WTC11 (cell line): ENCODE data around the gene MYO1F. TPM values are rescaled to one million over a fixed set of nuclear protein-coding genes. Genes with fewer than 3 reads are reported as not detected.

Experiments
- ATAC-seq: fragments of 200-7000 bp; cut with Tn5 transposase; 2 replicates; pipeline ENCODE4 v1.10.0; 2021; ENCODE audit warnings: mild to moderate bottlenecking, moderate library complexity
- CTCF ChIA-PET: fragments of 300-600 bp; sonication (Branson Sonifier 250); formaldehyde crosslinking; loops from one replicate; lab custom pipeline; 2021; ENCODE audit warnings: antibody characterized with exemption; lab: Charles Lee
- POLR2A ChIA-PET: fragments of 350-600 bp; sonication (Branson Sonifier 250); formaldehyde crosslinking; loops from one replicate; lab custom pipeline; 2021; ENCODE audit warnings: antibody characterized with exemption; lab: Charles Lee
- DNase-seq: peaks from one replicate; pipeline ENCODE4 v3.0.0; 2021; ENCODE audit warnings: low spot score
- H3K27ac Mint-ChIP-seq: 2 replicates; pipeline ENCODE4 v1.8.0; 2021; ENCODE audit warnings: mixed read lengths
- H3K27me3 Mint-ChIP-seq: 2 replicates; pipeline ENCODE4 v1.8.0; 2021; ENCODE audit warnings: low read depth, mild to moderate bottlenecking, moderate library complexity, mixed read lengths
- H3K36me3 Mint-ChIP-seq: 2 replicates; pipeline ENCODE4 v1.8.0; 2021; ENCODE audit warnings: mixed read lengths
- H3K4me1 Mint-ChIP-seq: 2 replicates; pipeline ENCODE4 v1.8.0; 2022; ENCODE audit warnings: mixed read lengths
- H3K4me3 Mint-ChIP-seq: 2 replicates; pipeline ENCODE4 v1.8.0; 2021; ENCODE audit warnings: mild to moderate bottlenecking, moderate library complexity, mixed read lengths
- H3K9me3 Mint-ChIP-seq: 2 replicates; pipeline ENCODE4 v1.8.0; 2021; ENCODE audit warnings: mixed read lengths
- CREB1 ChIP-seq: sonication (generic); formaldehyde crosslinking; IDR thresholded peaks from 2 replicates; pipeline ENCODE4 v1.8.0; 2023; ENCODE audit warnings: mild to moderate bottlenecking, missing genetic modification reagents
- CREM ChIP-seq: sonication (generic); formaldehyde crosslinking; IDR thresholded peaks from 2 replicates; pipeline ENCODE4 v1.8.1; 2022; ENCODE audit warnings: mild to moderate bottlenecking, missing genetic modification reagents, moderate library complexity
- NFE2L1 ChIP-seq: sonication (generic); formaldehyde crosslinking; IDR thresholded peaks from 2 replicates; pipeline ENCODE4 v1.8.1; 2023; ENCODE audit warnings: missing genetic modification reagents
- ZNF121 ChIP-seq: sonication (generic); formaldehyde crosslinking; IDR thresholded peaks from 2 replicates; pipeline ENCODE4 v1.8.0; 2023; ENCODE audit warnings: missing genetic modification reagents
- ZNF416 ChIP-seq: fragments of 250-450 bp; sonication (Bioruptor Pico); IDR thresholded peaks from 2 replicates; pipeline ENCODE4 v1.9.0; 2021; ENCODE audit warnings: mild to moderate bottlenecking, inconsistent platforms
- total RNA-seq: library from RNA; stranded (reverse); gene quantifications from 3 replicates; pipeline ENCODE4 v1.2.3, GENCODE V29; 2021
- TF ChIP-seq, protein P1 (sequence below): fragments of 250-450 bp; sonication (Bioruptor Pico); conservative IDR thresholded peaks from 2 replicates; pipeline ENCODE4 v1.9.0; 2021; ENCODE audit warnings: mild to moderate bottlenecking
- TF ChIP-seq, protein P2 (sequence below): sonication (generic); formaldehyde crosslinking; IDR thresholded peaks from 2 replicates; pipeline ENCODE4 v1.8.1; 2022; ENCODE audit warnings: mild to moderate bottlenecking, missing genetic modification reagents, moderate library complexity, borderline replicate concordance
- TF ChIP-seq, protein P3 (sequence below): fragments of 200-600 bp; IDR thresholded peaks from 2 replicates; pipeline ENCODE4 v1.8.0; 2022; ENCODE audit warnings: antibody characterized with exemption
- TF ChIP-seq, protein P4 (sequence below): sonication (generic); formaldehyde crosslinking; IDR thresholded peaks from 2 replicates; pipeline ENCODE4 v1.8.1; 2023; ENCODE audit warnings: mild to moderate bottlenecking, missing genetic modification reagents
- TF ChIP-seq, protein P5 (sequence below): fragments of 250-450 bp; sonication (Bioruptor Pico); IDR thresholded peaks from 2 replicates; pipeline ENCODE4 v1.9.0; 2021; ENCODE audit warnings: mild to moderate bottlenecking
- TF ChIP-seq, protein P6 (sequence below): sonication (generic); formaldehyde crosslinking; conservative IDR thresholded peaks from 2 replicates; pipeline ENCODE4 v1.8.1; 2022; ENCODE audit warnings: mild to moderate bottlenecking, missing genetic modification reagents

MYO1F gene
- total RNA-seq, 1 experiment from 2014 or later, result 2.8 TPM

DNA sequence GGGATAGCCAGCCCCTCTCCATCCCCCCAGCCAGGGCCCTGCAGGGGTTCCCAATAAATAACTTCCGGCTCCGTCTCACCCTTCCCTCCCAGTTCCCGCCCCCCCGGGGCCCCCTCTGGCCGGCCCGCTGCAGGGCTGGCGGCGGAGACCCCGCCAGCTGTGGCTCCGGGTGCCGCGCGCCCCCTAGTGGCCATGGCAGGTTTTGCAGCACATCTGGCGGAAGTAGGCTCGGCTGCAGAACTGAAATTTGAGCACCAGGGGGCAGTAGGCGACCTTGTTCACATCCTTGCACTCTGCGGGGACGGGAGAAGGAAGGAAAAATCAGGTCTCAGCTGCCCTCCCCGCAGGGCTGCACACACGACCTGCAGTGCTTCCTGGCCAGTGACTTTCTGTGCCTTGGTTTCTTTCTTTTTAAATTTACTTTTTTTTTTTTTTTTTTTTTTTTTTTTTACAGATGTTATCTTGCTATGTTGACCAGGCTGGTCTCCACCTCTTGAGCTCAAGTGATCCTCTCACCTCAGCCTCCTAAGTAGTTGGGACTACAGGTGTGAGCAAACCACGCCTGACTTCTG, 3.6 kb upstream of the MYO1F start (continued):
- TF ChIP-seq ZNF416 (CRISPR knock-in tag), result no peak
- TF ChIP-seq, protein P1, sequence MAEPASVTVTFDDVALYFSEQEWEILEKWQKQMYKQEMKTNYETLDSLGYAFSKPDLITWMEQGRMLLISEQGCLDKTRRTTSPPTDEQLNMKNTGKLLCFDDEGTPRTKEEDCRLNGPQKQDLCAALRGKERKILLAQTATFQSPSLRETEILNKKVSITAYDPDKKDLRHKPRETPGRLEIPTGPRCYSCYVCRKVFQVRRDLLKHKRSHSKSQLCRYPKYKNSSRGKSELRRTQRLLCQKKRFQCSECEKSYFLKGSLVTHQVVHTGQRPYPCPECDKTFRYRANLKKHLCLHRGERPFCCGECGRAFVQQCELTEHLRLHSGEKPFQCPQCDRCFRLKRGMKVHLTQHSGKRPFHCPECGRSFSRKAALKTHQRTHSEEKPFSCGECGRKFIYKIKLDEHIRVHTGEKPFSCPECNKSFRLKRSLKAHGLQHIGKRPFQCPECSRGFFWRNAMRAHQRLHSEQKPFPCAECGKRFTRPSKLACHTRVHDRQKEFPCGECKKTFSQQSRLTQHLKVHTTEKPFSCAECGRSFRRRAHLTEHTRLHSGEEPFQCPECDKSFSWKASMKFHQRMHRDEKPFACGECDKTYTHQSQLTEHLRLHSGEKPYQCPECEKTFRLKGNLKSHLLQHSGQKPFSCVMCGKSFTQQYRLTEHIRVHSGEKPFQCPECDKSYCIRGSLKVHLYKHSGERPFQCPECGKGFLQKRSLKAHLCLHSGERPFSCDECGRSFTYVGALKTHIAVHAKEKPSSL (CRISPR knock-in tag), result no peak
- TF ChIP-seq, protein P2, sequence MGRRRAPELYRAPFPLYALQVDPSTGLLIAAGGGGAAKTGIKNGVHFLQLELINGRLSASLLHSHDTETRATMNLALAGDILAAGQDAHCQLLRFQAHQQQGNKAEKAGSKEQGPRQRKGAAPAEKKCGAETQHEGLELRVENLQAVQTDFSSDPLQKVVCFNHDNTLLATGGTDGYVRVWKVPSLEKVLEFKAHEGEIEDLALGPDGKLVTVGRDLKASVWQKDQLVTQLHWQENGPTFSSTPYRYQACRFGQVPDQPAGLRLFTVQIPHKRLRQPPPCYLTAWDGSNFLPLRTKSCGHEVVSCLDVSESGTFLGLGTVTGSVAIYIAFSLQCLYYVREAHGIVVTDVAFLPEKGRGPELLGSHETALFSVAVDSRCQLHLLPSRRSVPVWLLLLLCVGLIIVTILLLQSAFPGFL (CRISPR knock-in tag), result no peak
- TF ChIP-seq ZNF121 (CRISPR knock-in tag), result no peak
- TF ChIP-seq, protein P3, sequence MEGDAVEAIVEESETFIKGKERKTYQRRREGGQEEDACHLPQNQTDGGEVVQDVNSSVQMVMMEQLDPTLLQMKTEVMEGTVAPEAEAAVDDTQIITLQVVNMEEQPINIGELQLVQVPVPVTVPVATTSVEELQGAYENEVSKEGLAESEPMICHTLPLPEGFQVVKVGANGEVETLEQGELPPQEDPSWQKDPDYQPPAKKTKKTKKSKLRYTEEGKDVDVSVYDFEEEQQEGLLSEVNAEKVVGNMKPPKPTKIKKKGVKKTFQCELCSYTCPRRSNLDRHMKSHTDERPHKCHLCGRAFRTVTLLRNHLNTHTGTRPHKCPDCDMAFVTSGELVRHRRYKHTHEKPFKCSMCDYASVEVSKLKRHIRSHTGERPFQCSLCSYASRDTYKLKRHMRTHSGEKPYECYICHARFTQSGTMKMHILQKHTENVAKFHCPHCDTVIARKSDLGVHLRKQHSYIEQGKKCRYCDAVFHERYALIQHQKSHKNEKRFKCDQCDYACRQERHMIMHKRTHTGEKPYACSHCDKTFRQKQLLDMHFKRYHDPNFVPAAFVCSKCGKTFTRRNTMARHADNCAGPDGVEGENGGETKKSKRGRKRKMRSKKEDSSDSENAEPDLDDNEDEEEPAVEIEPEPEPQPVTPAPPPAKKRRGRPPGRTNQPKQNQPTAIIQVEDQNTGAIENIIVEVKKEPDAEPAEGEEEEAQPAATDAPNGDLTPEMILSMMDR, result peak; percentile 99
- TF ChIP-seq, protein P4, sequence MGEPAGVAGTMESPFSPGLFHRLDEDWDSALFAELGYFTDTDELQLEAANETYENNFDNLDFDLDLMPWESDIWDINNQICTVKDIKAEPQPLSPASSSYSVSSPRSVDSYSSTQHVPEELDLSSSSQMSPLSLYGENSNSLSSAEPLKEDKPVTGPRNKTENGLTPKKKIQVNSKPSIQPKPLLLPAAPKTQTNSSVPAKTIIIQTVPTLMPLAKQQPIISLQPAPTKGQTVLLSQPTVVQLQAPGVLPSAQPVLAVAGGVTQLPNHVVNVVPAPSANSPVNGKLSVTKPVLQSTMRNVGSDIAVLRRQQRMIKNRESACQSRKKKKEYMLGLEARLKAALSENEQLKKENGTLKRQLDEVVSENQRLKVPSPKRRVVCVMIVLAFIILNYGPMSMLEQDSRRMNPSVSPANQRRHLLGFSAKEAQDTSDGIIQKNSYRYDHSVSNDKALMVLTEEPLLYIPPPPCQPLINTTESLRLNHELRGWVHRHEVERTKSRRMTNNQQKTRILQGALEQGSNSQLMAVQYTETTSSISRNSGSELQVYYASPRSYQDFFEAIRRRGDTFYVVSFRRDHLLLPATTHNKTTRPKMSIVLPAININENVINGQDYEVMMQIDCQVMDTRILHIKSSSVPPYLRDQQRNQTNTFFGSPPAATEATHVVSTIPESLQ (CRISPR knock-in tag), result no peak
- no peak for TF ChIP-seq CREM (CRISPR knock-in tag)
- no peak for TF ChIP-seq CREB1

DNA sequence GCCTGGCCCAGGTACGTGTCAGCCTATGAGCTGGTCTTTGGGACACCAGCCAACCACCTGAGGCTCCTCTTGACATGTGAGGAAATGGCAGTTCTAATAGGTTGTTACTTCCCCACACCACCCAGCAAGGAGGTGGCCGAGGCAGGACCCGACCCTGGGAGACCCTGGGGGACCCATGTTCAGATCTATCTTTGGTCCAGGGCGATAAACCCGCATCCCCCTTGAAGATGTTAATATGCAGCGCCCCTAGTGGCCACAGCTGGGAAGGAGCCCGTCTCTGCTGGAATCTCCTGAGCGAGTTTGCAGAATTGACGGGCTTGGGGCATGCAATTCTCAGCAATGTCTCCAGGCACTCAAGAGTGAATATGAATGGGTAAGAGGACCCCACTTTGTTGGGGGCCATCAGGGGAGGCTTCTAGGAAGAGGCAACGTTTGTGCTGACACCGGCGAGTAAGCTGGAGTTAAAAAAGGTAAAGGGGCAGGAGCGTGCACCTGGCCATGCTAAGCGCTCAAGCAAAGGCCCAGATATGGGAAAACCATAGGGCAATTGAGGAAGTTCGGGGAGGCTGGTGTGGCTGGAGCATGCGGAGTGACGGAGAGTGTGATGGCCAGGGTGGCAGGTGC, 1.5 kb upstream of the MYO1F start:
- Mint-ChIP-seq H3K36me3 (no peaks in the 10 kb centered on the region), H3K4me3 (0 out of 2 replicates have a peak overlapping the region, but pooled peaks have one; percentile 20)

More for the DNA sequence above, 1.5 kb upstream of the MYO1F start:
- DNase-seq, result peak; percentile 91
- ChIA-PET CTCF (interaction anchor here (0.5 to 6.0 kb wide), 57 partner anchors 8 to 1221 kb away, joined by 3 to 88 read pairs (median 4); partner anchors contain the start of genes HNRNPM, KANK3, MARCHF2 and NFILZ), POLR2A (interaction anchor here (0.5 to 1.3 kb wide), 3 partner anchors 53 to 84 kb away, joined by 3 to 6 read pairs (median 4); partner anchors contain the start of gene ZNF414)
- peaks cover 24% of the 10 kb centered on the region for H3K4me1 Mint-ChIP-seq
- peak; percentile 60 for ATAC-seq
- H3K27ac Mint-ChIP-seq, result peak overlapping the region; percentile 77
- H3K9me3 Mint-ChIP-seq, result peaks cover 4% of the 10 kb centered on the region; the same call in 1 of the 2 replicates
- H3K27me3 Mint-ChIP-seq, result peaks cover 9% of the 10 kb centered on the region
- no peak for TF ChIP-seq NFE2L1 (CRISPR knock-in tag)
- TF ChIP-seq, protein P5, sequence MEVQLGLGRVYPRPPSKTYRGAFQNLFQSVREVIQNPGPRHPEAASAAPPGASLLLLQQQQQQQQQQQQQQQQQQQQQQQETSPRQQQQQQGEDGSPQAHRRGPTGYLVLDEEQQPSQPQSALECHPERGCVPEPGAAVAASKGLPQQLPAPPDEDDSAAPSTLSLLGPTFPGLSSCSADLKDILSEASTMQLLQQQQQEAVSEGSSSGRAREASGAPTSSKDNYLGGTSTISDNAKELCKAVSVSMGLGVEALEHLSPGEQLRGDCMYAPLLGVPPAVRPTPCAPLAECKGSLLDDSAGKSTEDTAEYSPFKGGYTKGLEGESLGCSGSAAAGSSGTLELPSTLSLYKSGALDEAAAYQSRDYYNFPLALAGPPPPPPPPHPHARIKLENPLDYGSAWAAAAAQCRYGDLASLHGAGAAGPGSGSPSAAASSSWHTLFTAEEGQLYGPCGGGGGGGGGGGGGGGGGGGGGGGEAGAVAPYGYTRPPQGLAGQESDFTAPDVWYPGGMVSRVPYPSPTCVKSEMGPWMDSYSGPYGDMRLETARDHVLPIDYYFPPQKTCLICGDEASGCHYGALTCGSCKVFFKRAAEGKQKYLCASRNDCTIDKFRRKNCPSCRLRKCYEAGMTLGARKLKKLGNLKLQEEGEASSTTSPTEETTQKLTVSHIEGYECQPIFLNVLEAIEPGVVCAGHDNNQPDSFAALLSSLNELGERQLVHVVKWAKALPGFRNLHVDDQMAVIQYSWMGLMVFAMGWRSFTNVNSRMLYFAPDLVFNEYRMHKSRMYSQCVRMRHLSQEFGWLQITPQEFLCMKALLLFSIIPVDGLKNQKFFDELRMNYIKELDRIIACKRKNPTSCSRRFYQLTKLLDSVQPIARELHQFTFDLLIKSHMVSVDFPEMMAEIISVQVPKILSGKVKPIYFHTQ (CRISPR knock-in tag), result no peak
- TF ChIP-seq, protein P6, sequence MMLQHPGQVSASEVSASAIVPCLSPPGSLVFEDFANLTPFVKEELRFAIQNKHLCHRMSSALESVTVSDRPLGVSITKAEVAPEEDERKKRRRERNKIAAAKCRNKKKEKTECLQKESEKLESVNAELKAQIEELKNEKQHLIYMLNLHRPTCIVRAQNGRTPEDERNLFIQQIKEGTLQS (CRISPR knock-in tag), result no peak
- TF ChIP-seq, protein P3, result peak; percentile 97
- no peak for TF ChIP-seq ZNF416 (CRISPR knock-in tag)
- TF ChIP-seq, all 79 proteins: peak for 1
